K562 (cell line): ENCODE results near the gene CREM. TPM values are rescaled to one million over a fixed set of nuclear protein-coding genes. Genes with fewer than 3 reads are reported as not detected.

Source experiments
- ATAC-seq: fragments of 200-7000 bp; cut with Tn5 transposase; 3 replicates; pipeline ENCODE4 v1.9.1; 2020; ENCODE audit warnings: moderate library complexity
- BruUV-seq: library from RNA; stranded (reverse); fragments of 400-500 nt; replicated peaks from 2 replicates; lab custom pipeline; 2021; lab: Mats Ljungman, UMichigan
- CTCF ChIA-PET: fragments of 300-600 bp; formaldehyde crosslinking; extraction: SDS; loops from one replicate; lab custom pipeline; 2021; ENCODE audit warnings: low intra/inter-chr PET ratio; lab: Yijun Ruan, JAX
- POLR2A ChIA-PET: fragments of 300-600, 350-650 bp; sonication (Branson Sonifier 250); formaldehyde crosslinking; extraction: SDS; loops from one replicate; lab custom pipeline; 2021; ENCODE audit warnings: antibody characterized with exemption, inconsistent platforms; lab: Yijun Ruan, JAX
- DNase-seq, 4 experiments: peaks; one replicate each; pipeline versions ENCODE4 v3.0.0 to v3.0.0-alpha.2; 2011 to 2018; ENCODE audit warnings: low spot score in 3 of 4, mixed read lengths in 3 of 4; ENCODE audit errors: extremely low read depth in 1 of 4
- FAIRE-seq: peaks from 2 replicates; lab custom pipeline; 2011; peaks lifted over from hg19 to GRCh38; lab: Jason Lieb, UNC
- H2AFZ ChIP-seq: 2 replicates; pipeline ENCODE4 v1.6.0; 2011; ENCODE audit warnings: low read depth, low read length, control low read depth, inconsistent platforms
- H3K27ac ChIP-seq: fragments of 200-600 bp; 3 replicates; pipeline ENCODE4 v1.8.0; 2011; ENCODE audit warnings: low read depth, mild to moderate bottlenecking, control low read depth, inconsistent platforms, low read length, moderate library complexity, mixed read lengths; ENCODE audit errors: extremely low read depth
- H3K27me3 ChIP-seq, 2 experiments: fragments of 300-600 bp in 1 of 2; 2 replicates in 1 of 2; 3 replicates in 1 of 2; pipeline versions ENCODE4 v1.6.0 to v1.8.0; 2011; ENCODE audit warnings: inconsistent platforms in 2 of 2, low read length in 2 of 2, mild to moderate bottlenecking in 1 of 2, mixed read lengths in 1 of 2, moderate library complexity in 1 of 2; ENCODE audit not compliant: control insufficient read depth in 2 of 2, insufficient read depth in 2 of 2
- H3K36me3 ChIP-seq: fragments of 300-600 bp; 3 replicates; pipeline ENCODE4 v1.8.0; 2011; ENCODE audit warnings: mild to moderate bottlenecking, low read length, inconsistent platforms; ENCODE audit not compliant: control insufficient read depth, insufficient read depth
- H3K4me1 ChIP-seq, 2 experiments: fragments of 200-600 bp in 1 of 2; replicated peaks in 1 of 2; 2 replicates in 1 of 2; 3 replicates in 1 of 2; pipeline versions ENCODE4 v1.5.1 to v1.8.0; 2011; ENCODE audit warnings: inconsistent platforms in 2 of 2, low read length in 2 of 2, mild to moderate bottlenecking in 1 of 2, mixed read lengths in 1 of 2, moderate library complexity in 1 of 2; ENCODE audit not compliant: control insufficient read depth in 2 of 2, insufficient read depth in 2 of 2
- H3K4me2 ChIP-seq: 2 replicates; pipeline ENCODE4 v1.6.1; 2011; ENCODE audit warnings: low read length, control low read depth, inconsistent platforms, mixed read lengths; ENCODE audit not compliant: insufficient read depth
- H3K4me3 ChIP-seq: fragments of 200-600 bp; sonication (generic), shearing (Covaris generic); 2 replicates; pipeline ENCODE4 v1.5.1; 2016; ENCODE audit warnings: control low read depth, inconsistent platforms
- H3K79me2 ChIP-seq: fragments of 200-600 bp; 3 replicates; pipeline ENCODE4 v1.8.0; 2011; ENCODE audit warnings: low read length, inconsistent platforms; ENCODE audit not compliant: control insufficient read depth, insufficient read depth
- H3K9ac ChIP-seq, 2 experiments: 2 replicates each; pipeline versions ENCODE4 v1.6.0 to v1.6.1; 2011; ENCODE audit warnings: low read depth in 2 of 2, low read length in 2 of 2, control low read depth in 1 of 2, inconsistent platforms in 1 of 2, mild to moderate bottlenecking in 1 of 2, mixed read lengths in 1 of 2; ENCODE audit not compliant: insufficient read depth in 1 of 2
- H3K9me1 ChIP-seq: one replicate; pipeline ENCODE4 v1.6.0; 2011; ENCODE audit warnings: inconsistent platforms, mild to moderate bottlenecking, low read length, moderate library complexity; ENCODE audit not compliant: control insufficient read depth, insufficient read depth
- H3K9me3 ChIP-seq: replicated peaks from 2 replicates; pipeline ENCODE4 v1.5.1; 2011; ENCODE audit warnings: low read depth, low read length, inconsistent platforms; ENCODE audit not compliant: control insufficient read depth, insufficient read depth
- H4K20me1 ChIP-seq: replicated peaks from 2 replicates; pipeline ENCODE4 v1.6.1; 2011; ENCODE audit warnings: low read length, inconsistent platforms, mixed read lengths; ENCODE audit not compliant: control insufficient read depth, insufficient read depth
- CBFB ChIP-seq: sonication (generic); formaldehyde crosslinking; IDR thresholded peaks from 2 replicates; pipeline ENCODE4 v1.4.0; 2020; ENCODE audit warnings: mild to moderate bottlenecking, missing genetic modification reagents
- MYBL2 ChIP-seq, 2 experiments: fragments of 450-650 bp in 1 of 2; sonication (generic) in 1 of 2; formaldehyde crosslinking in 1 of 2; IDR thresholded peaks; 2 replicates each; pipeline versions ENCODE4 v1.6.1 to v1.8.1; 2017 to 2022; ENCODE audit warnings: borderline replicate concordance in 1 of 2, inconsistent platforms in 1 of 2, low read depth in 1 of 2, mild to moderate bottlenecking in 1 of 2, missing genetic modification reagents in 1 of 2, moderate library complexity in 1 of 2
- NCOA2 ChIP-seq, 2 experiments: fragments of 450-650 bp; IDR thresholded peaks; 2 replicates each; pipeline ENCODE4 v1.6.1; 2018; ENCODE audit warnings: mild to moderate bottlenecking in 2 of 2, moderate library complexity in 1 of 2; ENCODE audit not compliant: partially characterized antibody in 2 of 2
- PHF21A ChIP-seq: fragments of 450-650 bp; IDR thresholded peaks from 2 replicates; pipeline ENCODE4 v1.6.1; 2017; ENCODE audit warnings: low read depth, borderline replicate concordance
- RBBP5 ChIP-seq: fragments of 200-600 bp; sonication (generic); IDR thresholded peaks from 2 replicates; pipeline ENCODE4 v1.6.1; 2012; ENCODE audit warnings: borderline replicate concordance, mild to moderate bottlenecking, low read length, control low read depth, inconsistent platforms; ENCODE audit not compliant: insufficient read depth, poor library complexity, severe bottlenecking
- WGBS: fragments of 100-300 bp; shearing (Covaris generic); methylation state at CpG from one replicate; pipeline ENCODE4 v1.1.6; 2016; ENCODE audit warnings: low coverage, mixed read lengths; ENCODE audit not compliant: insufficient coverage; ENCODE audit errors: missing lambda C conversion rate; 5-methylcytosine and 5-hydroxymethylcytosine counted together
- in situ Hi-C: fragments of 300-500 bp; cut with MboI; formaldehyde crosslinking; loops from 4 replicates; pipeline ENCODE4 v1.15.0; 2018; ENCODE audit warnings: inconsistent platforms, mixed read lengths
- intact Hi-C: fragments of 100-400 bp; cut with micrococcal nuclease; formaldehyde crosslinking; loops from 2 replicates; pipeline ENCODE4 v1.14.2; 2022
- polyA plus RNA-seq, 8 experiments: library from polyadenylated mRNA; depleted of rRNA in 4 of 8; stranded (reverse) in 5 of 8; unstranded in 3 of 8; fragments of >200 nt; fragmentation: Nextera tagmentation in 2 of 8; fragmentation: Illumina TruSeq in 1 of 8; extraction: Ambion mirVana in 2 of 8; extraction: Trizol in 1 of 8; gene quantifications; 2 replicates each; pipeline versions ENCODE4 v1.2.1 to v1.2.3, GENCODE V29; 2011 to 2014; ENCODE audit warnings: inconsistent platforms in 1 of 8, missing spikeins in 1 of 8
- total RNA-seq, 7 experiments: library from RNA; depleted of rRNA in 6 of 7; stranded (reverse); fragments of >200 nt in 6 of 7; fragmentation: Illumina TruSeq in 2 of 7; extraction: Trizol in 2 of 7; gene quantifications; 2 replicates each; pipeline versions ENCODE4 v1.2.1 to v1.2.3, GENCODE V29; 2011 to 2021; ENCODE audit warnings: low replicate concordance in 1 of 7
- TF ChIP-seq, protein P1 (sequence below): fragments of 200-400 bp; formaldehyde crosslinking; IDR thresholded peaks from 2 replicates; pipeline ENCODE4 v1.6.1; 2017; ENCODE audit warnings: mild to moderate bottlenecking, low read depth, low read length, moderate library complexity

Gene CREM
- total and polyA plus RNA-seq, 9 of the 15 experiments (the other 6 are each of a cell fraction or from before 2014, with no cell fraction given): 39.1 to 70.2 (median 48.3) TPM

DNA sequence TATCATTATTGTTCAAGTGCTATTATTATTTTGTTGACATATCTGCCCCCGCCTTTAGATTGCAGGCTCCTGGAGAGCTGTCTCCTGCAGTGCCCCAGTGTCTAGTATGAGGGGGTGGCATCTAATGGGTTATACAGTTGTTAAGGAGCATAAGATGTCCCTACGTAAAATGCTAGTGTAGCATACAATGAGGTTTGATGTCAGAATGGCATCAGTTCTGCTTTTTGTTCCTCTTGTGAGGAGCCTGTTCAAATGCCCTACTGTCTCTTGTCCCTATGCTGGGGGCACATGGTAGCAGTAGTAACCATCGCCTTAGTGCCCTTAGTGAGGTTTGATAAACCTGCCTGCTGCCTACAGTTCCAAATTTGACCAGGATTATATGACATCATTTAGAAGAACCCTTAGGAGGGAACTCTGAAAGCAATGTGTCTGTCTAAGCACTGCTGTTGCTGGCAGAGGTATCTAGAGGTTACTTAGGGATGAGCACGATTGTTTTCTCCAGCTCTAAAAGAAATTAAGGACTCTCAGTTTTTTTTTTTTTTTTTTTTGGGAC lies 9.7 kb downstream of the CREM start:
- H3K9me3 ChIP-seq: no peaks in the 10 kb centered on the region
- H3K4me3 ChIP-seq: no peak overlapping the region
- no peaks in the 10 kb centered on the region for H4K20me1 ChIP-seq
- no peaks in the 10 kb centered on the region; the same call in 2 of the 3 replicates for H3K36me3 ChIP-seq
- no TSS peak for BruUV-seq
- peak overlapping the region; percentile 4; the same call in 1 of the 2 replicates for H2AFZ ChIP-seq
- peak; percentile 36 for ATAC-seq
- no peak for FAIRE-seq
- TF ChIP-seq, protein P1, sequence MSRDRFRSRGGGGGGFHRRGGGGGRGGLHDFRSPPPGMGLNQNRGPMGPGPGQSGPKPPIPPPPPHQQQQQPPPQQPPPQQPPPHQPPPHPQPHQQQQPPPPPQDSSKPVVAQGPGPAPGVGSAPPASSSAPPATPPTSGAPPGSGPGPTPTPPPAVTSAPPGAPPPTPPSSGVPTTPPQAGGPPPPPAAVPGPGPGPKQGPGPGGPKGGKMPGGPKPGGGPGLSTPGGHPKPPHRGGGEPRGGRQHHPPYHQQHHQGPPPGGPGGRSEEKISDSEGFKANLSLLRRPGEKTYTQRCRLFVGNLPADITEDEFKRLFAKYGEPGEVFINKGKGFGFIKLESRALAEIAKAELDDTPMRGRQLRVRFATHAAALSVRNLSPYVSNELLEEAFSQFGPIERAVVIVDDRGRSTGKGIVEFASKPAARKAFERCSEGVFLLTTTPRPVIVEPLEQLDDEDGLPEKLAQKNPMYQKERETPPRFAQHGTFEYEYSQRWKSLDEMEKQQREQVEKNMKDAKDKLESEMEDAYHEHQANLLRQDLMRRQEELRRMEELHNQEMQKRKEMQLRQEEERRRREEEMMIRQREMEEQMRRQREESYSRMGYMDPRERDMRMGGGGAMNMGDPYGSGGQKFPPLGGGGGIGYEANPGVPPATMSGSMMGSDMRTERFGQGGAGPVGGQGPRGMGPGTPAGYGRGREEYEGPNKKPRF: no peak
- TF ChIP-seq CBFB (CRISPR knock-in tag) (no peak), NCOA2 (IDR thresholded peaks at IDR 0.05; ENCODE audit: partially characterized antibody in 2 of 2) (no peak), RBBP5 (no peak), MYBL2 (IDR thresholded peaks at IDR 0.05; ENCODE audit: low read depth) (no peak), MYBL2 (CRISPR knock-in tag; IDR thresholded peaks at IDR 0.05; ENCODE audit: borderline replicate concordance) (no peak), PHF21A (no peak)
- POLR2A ChIA-PET: interaction anchor here (0.6 to 1.5 kb wide), 4 partner anchors 8 to 242 kb away, joined by 3 to 5 read pairs (median 4); no protein-coding TSS in a partner anchor
- peaks cover 2 to 11% of the 10 kb centered on the region in 2 experiments; a peak in 3 of 5 replicates for H3K4me1 ChIP-seq
- no peak for DNase-seq
- no peaks in the 10 kb centered on the region for H3K9me1 ChIP-seq
- H3K27ac ChIP-seq: no peak overlapping the region
- CTCF ChIA-PET: interaction anchor here (0.6 kb wide), 1 partner anchor 42 kb away, joined by 3 read pairs; no protein-coding TSS in a partner anchor
- no peak overlapping the region for H3K9ac ChIP-seq
- no peaks in the 10 kb centered on the region for H3K27me3 ChIP-seq
- 61% methylated on average over 4 of the region's 4 CpGs for WGBS
- peaks cover 28% of the 10 kb centered on the region for H3K79me2 ChIP-seq
- H3K4me2 ChIP-seq: no peak overlapping the region
- intact Hi-C loops: no loop called here
- in situ Hi-C loops: no loop called here
